Endothelial cell of umbilical vein (primary cell): ENCODE measurements around the gene ZW10. TPM values are rescaled to one million over a fixed set of nuclear protein-coding genes. Genes with fewer than 3 reads are reported as not detected.

Experiments used
- BruUV-seq: library from RNA; stranded (reverse); fragments of 400-500 nt; replicated peaks from 2 replicates; lab custom pipeline; 2021; lab: Mats Ljungman, UMichigan
- CTCF ChIA-PET: fragments of 300-600, 350-600 bp; sonication (Branson Sonifier 250); formaldehyde crosslinking; loops from one replicate; lab custom pipeline; 2021; ENCODE audit warnings: antibody characterized with exemption, inconsistent platforms; lab: Charles Lee
- POLR2A ChIA-PET: fragments of 300-600, 350-600 bp; sonication (Branson Sonifier 250); formaldehyde crosslinking; loops from one replicate; lab custom pipeline; 2021; ENCODE audit warnings: antibody characterized with exemption, inconsistent platforms; lab: Charles Lee
- DNase-seq: peaks from one replicate; pipeline ENCODE4 v3.0.0-alpha.2; 2011; ENCODE audit warnings: low read depth, low spot score
- FAIRE-seq: peaks from 2 replicates; lab custom pipeline; 2011; peaks lifted over from hg19 to GRCh38; lab: Jason Lieb, UNC
- H2AFZ ChIP-seq: 2 replicates; pipeline ENCODE4 v1.6.0; 2012; ENCODE audit warnings: low read depth, low read length, control low read depth, inconsistent platforms
- H3K27ac ChIP-seq: 2 replicates; pipeline ENCODE4 v1.5.1; 2011; ENCODE audit warnings: low read depth, mild to moderate bottlenecking, control low read depth, low read length, moderate library complexity; ENCODE audit not compliant: insufficient read depth
- H3K27me3 ChIP-seq, 2 experiments: 2 replicates each; pipeline versions ENCODE4 v1.6.0 to v1.6.1; 2011; ENCODE audit warnings: low read length in 2 of 2, mixed read lengths in 1 of 2; ENCODE audit not compliant: control insufficient read depth in 2 of 2, insufficient read depth in 2 of 2
- H3K36me3 ChIP-seq, 2 experiments: 2 replicates in 1 of 2; 3 replicates in 1 of 2; pipeline ENCODE4 v1.5.1; 2011; ENCODE audit warnings: low read length in 2 of 2, mild to moderate bottlenecking in 1 of 2, moderate library complexity in 1 of 2; ENCODE audit not compliant: control insufficient read depth in 2 of 2, insufficient read depth in 2 of 2; ENCODE audit errors: extremely low read depth in 1 of 2
- H3K4me1 ChIP-seq: 3 replicates; pipeline ENCODE4 v1.5.1; 2011; ENCODE audit warnings: mild to moderate bottlenecking, low read length; ENCODE audit not compliant: control insufficient read depth, insufficient read depth; ENCODE audit errors: extremely low read depth
- H3K4me2 ChIP-seq: 2 replicates; pipeline ENCODE4 v1.6.1; 2011; ENCODE audit warnings: low read length, control low read depth, mixed read lengths; ENCODE audit not compliant: insufficient read depth
- H3K4me3 ChIP-seq, 3 experiments: fragments of 200-600 bp in 1 of 3; sonication (generic), shearing (Covaris generic) in 1 of 3; replicated peaks in 1 of 3; 2 replicates each; pipeline ENCODE4 v1.5.1; 2011 to 2016; ENCODE audit warnings: control low read depth in 3 of 3, low read length in 3 of 3, mild to moderate bottlenecking in 2 of 3, inconsistent platforms in 1 of 3, low read depth in 1 of 3, moderate library complexity in 1 of 3; ENCODE audit not compliant: insufficient read depth in 1 of 3
- H3K79me2 ChIP-seq: 2 replicates; pipeline ENCODE4 v1.6.0; 2012; ENCODE audit warnings: low read length, inconsistent platforms; ENCODE audit not compliant: control insufficient read depth, insufficient read depth
- H3K9ac ChIP-seq: replicated peaks from 2 replicates; pipeline ENCODE3; 2011; ENCODE audit warnings: low read length, control low read depth; ENCODE audit not compliant: insufficient read depth; ENCODE audit errors: extremely low read depth
- H3K9me1 ChIP-seq: replicated peaks from 3 replicates; pipeline ENCODE4 v1.6.0; 2011; ENCODE audit warnings: mild to moderate bottlenecking, low read length; ENCODE audit not compliant: control insufficient read depth, insufficient read depth; ENCODE audit errors: extremely low read depth
- H3K9me3 ChIP-seq: replicated peaks from 2 replicates; pipeline ENCODE4 v1.5.1; 2012; ENCODE audit warnings: low read length, inconsistent platforms; ENCODE audit not compliant: control insufficient read depth, insufficient read depth
- H4K20me1 ChIP-seq: replicated peaks from 2 replicates; pipeline ENCODE3; 2011; ENCODE audit warnings: mild to moderate bottlenecking, low read length; ENCODE audit not compliant: control insufficient read depth, insufficient read depth; ENCODE audit errors: extremely low read depth
- CTCF ChIP-seq, 2 donors: IDR thresholded peaks; 1 replicate in 1 of 2; 2 replicates in 1 of 2; pipeline ENCODE4 v1.5.1; 2011; ENCODE audit warnings: low read length in 2 of 2, mild to moderate bottlenecking in 2 of 2, moderate library complexity in 2 of 2, control low read depth in 1 of 2, inconsistent platforms in 1 of 2, low read depth in 1 of 2; ENCODE audit not compliant: insufficient read depth in 1 of 2; ENCODE audit errors: extremely low read depth in 1 of 2
- EZH2 ChIP-seq: IDR thresholded peaks from 2 replicates; pipeline ENCODE4 v1.6.1; 2012; ENCODE audit warnings: borderline replicate concordance, low read depth, mild to moderate bottlenecking, moderate library complexity, low read length, inconsistent platforms; ENCODE audit not compliant: severe bottlenecking
- FOS ChIP-seq: IDR thresholded peaks from 2 replicates; pipeline ENCODE4 v1.6.1; 2011; ENCODE audit warnings: mild to moderate bottlenecking, low read length, moderate library complexity, borderline replicate concordance; ENCODE audit not compliant: insufficient read depth
- GATA2 ChIP-seq: IDR thresholded peaks from 2 replicates; pipeline ENCODE4 v1.7.0; 2011; ENCODE audit warnings: low read depth, mild to moderate bottlenecking, moderate library complexity, mixed read lengths, low read length; ENCODE audit not compliant: insufficient read length, insufficient read depth
- JUN ChIP-seq: IDR thresholded peaks from 2 replicates; pipeline ENCODE4 v1.6.1; 2011; ENCODE audit warnings: borderline replicate concordance, low read depth; ENCODE audit not compliant: insufficient read length, insufficient read depth
- MAX ChIP-seq: IDR thresholded peaks from 2 replicates; pipeline ENCODE4 v1.6.1; 2011; ENCODE audit not compliant: insufficient read depth, insufficient read length
- MYC ChIP-seq: IDR thresholded peaks from one replicate; pipeline ENCODE4 v1.6.1; 2011; ENCODE audit warnings: mild to moderate bottlenecking, low read depth, low read length
- POLR2A ChIP-seq: IDR thresholded peaks from 2 replicates; pipeline ENCODE4 v1.6.1; 2012; ENCODE audit warnings: low read depth, mild to moderate bottlenecking, control low read depth, low read length
- POLR2AphosphoS5 ChIP-seq: IDR thresholded peaks from 2 replicates; pipeline ENCODE4 v1.6.1; 2012; ENCODE audit warnings: low read depth, mild to moderate bottlenecking, control low read depth, low read length, moderate library complexity; ENCODE audit not compliant: insufficient read depth
- dilution Hi-C: fragments of 300-500 bp; cut with MboI; formaldehyde crosslinking; loops from one replicate; pipeline ENCODE4 v1.15.0; 2019; ENCODE audit warnings: low sequenced_read_pairs; ENCODE audit not compliant: extremely low pct_ligation_motif_present
- intact Hi-C: fragments of 100-400 bp; cut with micrococcal nuclease; formaldehyde crosslinking; loops from one replicate; pipeline ENCODE4 v1.10.0; 2022
- polyA plus RNA-seq, 4 experiments: library from polyadenylated mRNA; depleted of rRNA in 3 of 4; stranded (reverse) in 3 of 4; unstranded in 1 of 4; fragments of >200 nt; gene quantifications; 2 replicates each; pipeline versions ENCODE4 v1.2.1 to v1.2.3, GENCODE V29; 2011 to 2012; ENCODE audit warnings: missing spikeins in 1 of 4
- total RNA-seq: library from RNA; stranded (reverse); gene quantifications from 2 replicates; pipeline ENCODE4 v1.2.3, GENCODE V29; 2021

ZW10 gene
- total and polyA plus RNA-seq, 2 donors (not counting 3 experiments of a cell fraction or from before 2014, with no cell fraction given) = 7.5 to 22.1 TPM

- intact Hi-C loops (no loop called here), dilution Hi-C loops (no loop called here)
- Histone ChIP-seq H3K79me2 (no peaks in the 10 kb centered on the region), H3K27me3 (no peaks in the 10 kb centered on the region), H3K36me3 (no peaks in the 10 kb centered on the region), H3K9me1 (no peaks in the 10 kb centered on the region), H2AFZ (no peak overlapping the region), H3K9ac (no peak overlapping the region), H3K27ac (no peak overlapping the region), H3K9me3 (no peaks in the 10 kb centered on the region), H3K4me1 (no peaks in the 10 kb centered on the region), H3K4me2 (no peak overlapping the region), H3K4me3 (no peak overlapping the region), H4K20me1 (no peaks in the 10 kb centered on the region)
- ChIA-PET CTCF (interaction anchor here (1.1 kb wide), 1 partner anchor 49 kb away, joined by 3 read pairs; the partner anchor contains the start of gene ZW10), POLR2A (no interaction called here)
- FAIRE-seq = no peak
- no TSS peak for BruUV-seq
- no peak for DNase-seq
- TF ChIP-seq MYC (no peak), POLR2AphosphoS5 (no peak), EZH2 (no peak), MAX (no peak), POLR2A (no peak), JUN (no peak), FOS (no peak), GATA2 (no peak), CTCF (IDR thresholded peaks at IDR 0.05; ENCODE audit: extremely low read depth in 1 of 2, insufficient read depth in 1 of 2, low read depth in 1 of 2, low read length in 2 of 2) (no peak)
These were observed 48.7 kb downstream of the ZW10 start for GRCh38 chr11:113724778-113725177.
